Endothelial cell of umbilical vein (primary cell): ENCODE measurements around the gene ZCWPW2. TPM values are rescaled to one million over a fixed set of nuclear protein-coding genes. Genes with fewer than 3 reads are reported as not detected.

Experiments
- BruUV-seq: library from RNA; stranded (reverse); fragments of 400-500 nt; replicated peaks from 2 replicates; lab custom pipeline; 2021; lab: Mats Ljungman, UMichigan
- CTCF ChIA-PET: fragments of 300-600, 350-600 bp; sonication (Branson Sonifier 250); formaldehyde crosslinking; loops from one replicate; lab custom pipeline; 2021; ENCODE audit warnings: antibody characterized with exemption, inconsistent platforms; lab: Charles Lee
- POLR2A ChIA-PET: fragments of 300-600, 350-600 bp; sonication (Branson Sonifier 250); formaldehyde crosslinking; loops from one replicate; lab custom pipeline; 2021; ENCODE audit warnings: antibody characterized with exemption, inconsistent platforms; lab: Charles Lee
- DNase-seq: peaks from one replicate; pipeline ENCODE4 v3.0.0-alpha.2; 2011; ENCODE audit warnings: low read depth, low spot score
- FAIRE-seq: peaks from 2 replicates; lab custom pipeline; 2011; peaks lifted over from hg19 to GRCh38; lab: Jason Lieb, UNC
- H2AFZ ChIP-seq: 2 replicates; pipeline ENCODE4 v1.6.0; 2012; ENCODE audit warnings: low read depth, low read length, control low read depth, inconsistent platforms
- H3K27ac ChIP-seq: 2 replicates; pipeline ENCODE4 v1.5.1; 2011; ENCODE audit warnings: low read depth, mild to moderate bottlenecking, control low read depth, low read length, moderate library complexity; ENCODE audit not compliant: insufficient read depth
- H3K27me3 ChIP-seq, 2 experiments: 2 replicates each; pipeline versions ENCODE4 v1.6.0 to v1.6.1; 2011; ENCODE audit warnings: low read length in 2 of 2, mixed read lengths in 1 of 2; ENCODE audit not compliant: control insufficient read depth in 2 of 2, insufficient read depth in 2 of 2
- H3K36me3 ChIP-seq, 2 experiments: 2 replicates in 1 of 2; 3 replicates in 1 of 2; pipeline ENCODE4 v1.5.1; 2011; ENCODE audit warnings: low read length in 2 of 2, mild to moderate bottlenecking in 1 of 2, moderate library complexity in 1 of 2; ENCODE audit not compliant: control insufficient read depth in 2 of 2, insufficient read depth in 2 of 2; ENCODE audit errors: extremely low read depth in 1 of 2
- H3K4me1 ChIP-seq: 3 replicates; pipeline ENCODE4 v1.5.1; 2011; ENCODE audit warnings: mild to moderate bottlenecking, low read length; ENCODE audit not compliant: control insufficient read depth, insufficient read depth; ENCODE audit errors: extremely low read depth
- H3K4me2 ChIP-seq: 2 replicates; pipeline ENCODE4 v1.6.1; 2011; ENCODE audit warnings: low read length, control low read depth, mixed read lengths; ENCODE audit not compliant: insufficient read depth
- H3K4me3 ChIP-seq, 3 experiments: fragments of 200-600 bp in 1 of 3; sonication (generic), shearing (Covaris generic) in 1 of 3; replicated peaks in 1 of 3; 2 replicates each; pipeline ENCODE4 v1.5.1; 2011 to 2016; ENCODE audit warnings: control low read depth in 3 of 3, low read length in 3 of 3, mild to moderate bottlenecking in 2 of 3, inconsistent platforms in 1 of 3, low read depth in 1 of 3, moderate library complexity in 1 of 3; ENCODE audit not compliant: insufficient read depth in 1 of 3
- H3K79me2 ChIP-seq: 2 replicates; pipeline ENCODE4 v1.6.0; 2012; ENCODE audit warnings: low read length, inconsistent platforms; ENCODE audit not compliant: control insufficient read depth, insufficient read depth
- H3K9ac ChIP-seq: replicated peaks from 2 replicates; pipeline ENCODE3; 2011; ENCODE audit warnings: low read length, control low read depth; ENCODE audit not compliant: insufficient read depth; ENCODE audit errors: extremely low read depth
- H3K9me1 ChIP-seq: replicated peaks from 3 replicates; pipeline ENCODE4 v1.6.0; 2011; ENCODE audit warnings: mild to moderate bottlenecking, low read length; ENCODE audit not compliant: control insufficient read depth, insufficient read depth; ENCODE audit errors: extremely low read depth
- H3K9me3 ChIP-seq: replicated peaks from 2 replicates; pipeline ENCODE4 v1.5.1; 2012; ENCODE audit warnings: low read length, inconsistent platforms; ENCODE audit not compliant: control insufficient read depth, insufficient read depth
- H4K20me1 ChIP-seq: replicated peaks from 2 replicates; pipeline ENCODE3; 2011; ENCODE audit warnings: mild to moderate bottlenecking, low read length; ENCODE audit not compliant: control insufficient read depth, insufficient read depth; ENCODE audit errors: extremely low read depth
- CTCF ChIP-seq, 2 donors: IDR thresholded peaks; 1 replicate in 1 of 2; 2 replicates in 1 of 2; pipeline ENCODE4 v1.5.1; 2011; ENCODE audit warnings: low read length in 2 of 2, mild to moderate bottlenecking in 2 of 2, moderate library complexity in 2 of 2, control low read depth in 1 of 2, inconsistent platforms in 1 of 2, low read depth in 1 of 2; ENCODE audit not compliant: insufficient read depth in 1 of 2; ENCODE audit errors: extremely low read depth in 1 of 2
- EZH2 ChIP-seq: IDR thresholded peaks from 2 replicates; pipeline ENCODE4 v1.6.1; 2012; ENCODE audit warnings: borderline replicate concordance, low read depth, mild to moderate bottlenecking, moderate library complexity, low read length, inconsistent platforms; ENCODE audit not compliant: severe bottlenecking
- FOS ChIP-seq: IDR thresholded peaks from 2 replicates; pipeline ENCODE4 v1.6.1; 2011; ENCODE audit warnings: mild to moderate bottlenecking, low read length, moderate library complexity, borderline replicate concordance; ENCODE audit not compliant: insufficient read depth
- GATA2 ChIP-seq: IDR thresholded peaks from 2 replicates; pipeline ENCODE4 v1.7.0; 2011; ENCODE audit warnings: low read depth, mild to moderate bottlenecking, moderate library complexity, mixed read lengths, low read length; ENCODE audit not compliant: insufficient read length, insufficient read depth
- MAX ChIP-seq: IDR thresholded peaks from 2 replicates; pipeline ENCODE4 v1.6.1; 2011; ENCODE audit not compliant: insufficient read depth, insufficient read length
- MYC ChIP-seq: IDR thresholded peaks from one replicate; pipeline ENCODE4 v1.6.1; 2011; ENCODE audit warnings: mild to moderate bottlenecking, low read depth, low read length
- dilution Hi-C: fragments of 300-500 bp; cut with MboI; formaldehyde crosslinking; loops from one replicate; pipeline ENCODE4 v1.15.0; 2019; ENCODE audit warnings: low sequenced_read_pairs; ENCODE audit not compliant: extremely low pct_ligation_motif_present
- intact Hi-C: fragments of 100-400 bp; cut with micrococcal nuclease; formaldehyde crosslinking; loops from one replicate; pipeline ENCODE4 v1.10.0; 2022
- polyA plus RNA-seq, 4 experiments: library from polyadenylated mRNA; depleted of rRNA in 3 of 4; stranded (reverse) in 3 of 4; unstranded in 1 of 4; fragments of >200 nt; gene quantifications; 2 replicates each; pipeline versions ENCODE4 v1.2.1 to v1.2.3, GENCODE V29; 2011 to 2012; ENCODE audit warnings: missing spikeins in 1 of 4
- total RNA-seq: library from RNA; stranded (reverse); gene quantifications from 2 replicates; pipeline ENCODE4 v1.2.3, GENCODE V29; 2021

The ZCWPW2 gene
- total and polyA plus RNA-seq, 2 donors (not counting 3 experiments of a cell fraction or from before 2014, with no cell fraction given), result 0.04 to 0.40 TPM

GRCh38 chr3:28334552-28334951 is 14.0 kb upstream of the ZCWPW2 start:
- Histone ChIP-seq H2AFZ (no peak overlapping the region), H3K9ac (no peak overlapping the region), H4K20me1 (no peaks in the 10 kb centered on the region), H3K4me3 (no peak overlapping the region), H3K9me1 (no peaks in the 10 kb centered on the region), H3K4me2 (no peak overlapping the region), H3K79me2 (no peaks in the 10 kb centered on the region), H3K9me3 (no peaks in the 10 kb centered on the region), H3K27me3 (no peaks in the 10 kb centered on the region), H3K4me1 (no peaks in the 10 kb centered on the region), H3K27ac (no peak overlapping the region), H3K36me3 (no peaks in the 10 kb centered on the region)
- dilution Hi-C loops (no loop called here), intact Hi-C loops (loop anchor here (5.0 kb wide), 1 partner anchor 1202 kb away; no protein-coding TSS in a partner anchor)
- no TSS peak for BruUV-seq
- no peak for FAIRE-seq
- DNase-seq, result no peak
- CTCF ChIA-PET, result interaction anchor here (1.7 to 7.8 kb wide), 2 partner anchors 35 to 623 kb away, joined by 3 to 48 read pairs; no protein-coding TSS in a partner anchor
- no peak for TF ChIP-seq GATA2
- no peak for TF ChIP-seq MAX
- POLR2A ChIA-PET, result no interaction called here

GRCh38 chr3:28335246-28335645 is 13.3 kb upstream of the ZCWPW2 start:
- Histone ChIP-seq H3K79me2 (no peaks in the 10 kb centered on the region), H3K27me3 (no peaks in the 10 kb centered on the region), H3K9ac (no peak overlapping the region), H2AFZ (no peak overlapping the region), H3K27ac (no peak overlapping the region), H3K9me3 (no peaks in the 10 kb centered on the region), H4K20me1 (no peaks in the 10 kb centered on the region), H3K9me1 (no peaks in the 10 kb centered on the region), H3K4me1 (no peaks in the 10 kb centered on the region), H3K4me3 (no peak overlapping the region), H3K36me3 (no peaks in the 10 kb centered on the region), H3K4me2 (no peak overlapping the region)
- TF ChIP-seq FOS (no peak), CTCF (IDR thresholded peaks at IDR 0.05; ENCODE audit: extremely low read depth in 1 of 2, insufficient read depth in 1 of 2, low read depth in 1 of 2, low read length in 2 of 2) (no peak), GATA2 (no peak), MYC (no peak), EZH2 (no peak)
- ChIA-PET POLR2A (no interaction called here), CTCF (interaction anchor here (1.0 to 7.8 kb wide), 5 partner anchors 9 to 1201 kb away, joined by 3 to 48 read pairs (median 3); no protein-coding TSS in a partner anchor)
- dilution Hi-C loops (no loop called here), intact Hi-C loops (no loop called here)
- no TSS peak for BruUV-seq
- FAIRE-seq (no peak), DNase-seq (no peak)
